ENCODE results near the gene TMEM150B. TPM values are rescaled to one million over a fixed set of nuclear protein-coding genes. Genes with fewer than 3 reads are reported as not detected.

TMEM150B gene
- total RNA-seq, 1 donor from 2014 or later = not detected

GRCh38 chr19:55316646-55317045, 8.5 kb downstream of the TMEM150B start:
- H3K9ac ChIP-seq (ENCODE audit: low read length) = no peak overlapping the region
- Mint-ChIP-seq H3K4me1 (ENCODE audit: low read depth, unreplicated experiment) (no peaks in the 10 kb centered on the region), H3K36me3 (ENCODE audit: low read depth, unreplicated experiment) (peaks cover 6% of the 10 kb centered on the region), H3K4me3 (ENCODE audit: unreplicated experiment) (no peak overlapping the region), H3K27ac (ENCODE audit: unreplicated experiment) (no peak overlapping the region), H3K27me3 (ENCODE audit: low read depth, unreplicated experiment) (peaks cover 9% of the 10 kb centered on the region), H3K9me3 (ENCODE audit: unreplicated experiment) (no peaks in the 10 kb centered on the region)
- H3K9me3 ChIP-seq (ENCODE audit: insufficient read depth, low read depth, low read length) = no peaks in the 10 kb centered on the region
- H3K4me1 ChIP-seq (ENCODE audit: insufficient read depth, low read length) = no peaks in the 10 kb centered on the region
- no peak overlapping the region for H2AFZ ChIP-seq (ENCODE audit: low read depth, low read length)
- H3K4me2 ChIP-seq (ENCODE audit: low read length) = no peak overlapping the region
- H3K36me3 ChIP-seq (ENCODE audit: insufficient read depth, low read length) = no peaks in the 10 kb centered on the region
- TF ChIP-seq EZH2 (IDR thresholded peaks at IDR 0.05; ENCODE audit: insufficient read depth, low read length) (no peak), CTCF (IDR thresholded peaks at IDR 0.05; ENCODE audit: insufficient read depth, low read depth, low read length) (no peak)
- DNase-seq (ENCODE audit: low read depth) (no peak), FAIRE-seq (no peak)
- H3K4me3 ChIP-seq (ENCODE audit: insufficient read depth, low read depth, low read length) = no peak overlapping the region
- H3K27me3 ChIP-seq (ENCODE audit: insufficient read depth, low read length) = no peaks in the 10 kb centered on the region
- H3K79me2 ChIP-seq (ENCODE audit: insufficient read depth, low read length) = no peaks in the 10 kb centered on the region
- H3K27ac ChIP-seq (ENCODE audit: low read depth, low read length) = no peak overlapping the region
- no peaks in the 10 kb centered on the region for H4K20me1 ChIP-seq (ENCODE audit: insufficient read depth, low read length)

GRCh38 chr19:55315956-55316525, 9.1 kb downstream of the TMEM150B start:
- no peaks in the 10 kb centered on the region for H3K36me3 ChIP-seq (ENCODE audit: insufficient read depth, low read length)
- no peak overlapping the region for H3K27ac ChIP-seq (ENCODE audit: low read depth, low read length)
- TF ChIP-seq CTCF (IDR thresholded peaks at IDR 0.05; ENCODE audit: insufficient read depth, low read depth, low read length) = no peak
- no peak for TF ChIP-seq EZH2 (IDR thresholded peaks at IDR 0.05; ENCODE audit: insufficient read depth, low read length)
- Mint-ChIP-seq H3K27me3 (ENCODE audit: low read depth, unreplicated experiment) (peaks cover 5% of the 10 kb centered on the region), H3K4me1 (ENCODE audit: low read depth, unreplicated experiment) (no peaks in the 10 kb centered on the region), H3K36me3 (ENCODE audit: low read depth, unreplicated experiment) (peaks cover 6% of the 10 kb centered on the region), H3K27ac (ENCODE audit: unreplicated experiment) (no peak overlapping the region), H3K9me3 (ENCODE audit: unreplicated experiment) (no peaks in the 10 kb centered on the region), H3K4me3 (ENCODE audit: unreplicated experiment) (no peak overlapping the region)
- no peaks in the 10 kb centered on the region for H4K20me1 ChIP-seq (ENCODE audit: insufficient read depth, low read length)
- no peak overlapping the region for H3K4me3 ChIP-seq (ENCODE audit: insufficient read depth, low read depth, low read length)
- no peaks in the 10 kb centered on the region for H3K9me3 ChIP-seq (ENCODE audit: insufficient read depth, low read depth, low read length)
- H3K79me2 ChIP-seq (ENCODE audit: insufficient read depth, low read length) = no peaks in the 10 kb centered on the region
- H2AFZ ChIP-seq (ENCODE audit: low read depth, low read length) = no peak overlapping the region
- no peaks in the 10 kb centered on the region for H3K27me3 ChIP-seq (ENCODE audit: insufficient read depth, low read length)
- DNase-seq (ENCODE audit: low read depth) = no peak
- no peaks in the 10 kb centered on the region for H3K4me1 ChIP-seq (ENCODE audit: insufficient read depth, low read length)
- H3K9ac ChIP-seq (ENCODE audit: low read length) = no peak overlapping the region
- H3K4me2 ChIP-seq (ENCODE audit: low read length) = no peak overlapping the region
- no peak for FAIRE-seq

GRCh38 chr19:55314396-55314795, 10.7 kb downstream of the TMEM150B start:
- H3K79me2 ChIP-seq (ENCODE audit: insufficient read depth, low read length) = no peaks in the 10 kb centered on the region
- TF ChIP-seq EZH2 (IDR thresholded peaks at IDR 0.05; ENCODE audit: insufficient read depth, low read length) = no peak
- no peak for TF ChIP-seq CTCF (IDR thresholded peaks at IDR 0.05; ENCODE audit: insufficient read depth, low read depth, low read length)
- no peaks in the 10 kb centered on the region for H3K27me3 Mint-ChIP-seq (ENCODE audit: low read depth, unreplicated experiment)
- H3K4me1 Mint-ChIP-seq (ENCODE audit: low read depth, unreplicated experiment) = no peaks in the 10 kb centered on the region
- peaks cover 14% of the 10 kb centered on the region for H3K36me3 Mint-ChIP-seq (ENCODE audit: low read depth, unreplicated experiment)
- no peaks in the 10 kb centered on the region for H3K36me3 ChIP-seq (ENCODE audit: insufficient read depth, low read length)
- H3K9ac ChIP-seq (ENCODE audit: low read length) = no peak overlapping the region
- H3K4me3 Mint-ChIP-seq (ENCODE audit: unreplicated experiment) = no peak overlapping the region
- FAIRE-seq (no peak), DNase-seq (ENCODE audit: low read depth) (no peak)
- H3K4me2 ChIP-seq (ENCODE audit: low read length) = no peak overlapping the region
- no peak overlapping the region for H3K4me3 ChIP-seq (ENCODE audit: insufficient read depth, low read depth, low read length)
- no peaks in the 10 kb centered on the region for H3K9me3 Mint-ChIP-seq (ENCODE audit: unreplicated experiment)
- no peak overlapping the region for H3K27ac Mint-ChIP-seq (ENCODE audit: unreplicated experiment)
- no peaks in the 10 kb centered on the region for H3K4me1 ChIP-seq (ENCODE audit: insufficient read depth, low read length)
- no peaks in the 10 kb centered on the region for H4K20me1 ChIP-seq (ENCODE audit: insufficient read depth, low read length)
- peaks cover under 1% of the 10 kb centered on the region for H3K9me3 ChIP-seq (ENCODE audit: insufficient read depth, low read depth, low read length)
- H3K27me3 ChIP-seq (ENCODE audit: insufficient read depth, low read length) = no peaks in the 10 kb centered on the region
- H2AFZ ChIP-seq (ENCODE audit: low read depth, low read length) = no peak overlapping the region
- H3K27ac ChIP-seq (ENCODE audit: low read depth, low read length) = no peak overlapping the region

Data from astrocyte (in vitro differentiated cells and primary cell).